Neural cell (in vitro differentiated cells): ENCODE measurements around the gene LBX2. TPM values are rescaled to one million over a fixed set of nuclear protein-coding genes. Genes with fewer than 3 reads are reported as not detected.
A peak's percentile ranks its signal among the peaks of the same experiment; 100 is the strongest.

Experiments
- H2AFZ ChIP-seq: fragments of 200-600, 300-800 bp; sonication (generic), shearing (Covaris generic); 2 replicates; pipeline ENCODE4 v1.6.0; 2014; ENCODE audit warnings: low read depth, mild to moderate bottlenecking, antibody characterized with exemption, low read length, moderate library complexity
- H3F3A ChIP-seq: fragments of 200-600 bp; shearing (Covaris generic); 2 replicates; pipeline ENCODE4 v1.6.1; 2016; ENCODE audit warnings: mild to moderate bottlenecking, moderate library complexity, mixed read lengths, antibody characterized with exemption, low read length; ENCODE audit not compliant: insufficient read depth, poor library complexity, severe bottlenecking
- H3K27ac ChIP-seq: fragments of 200-600, 300-800 bp; sonication (generic), shearing (Covaris generic); 2 replicates; pipeline ENCODE4 v1.5.1; 2014; ENCODE audit warnings: mild to moderate bottlenecking, low read length, moderate library complexity
- H3K27me3 ChIP-seq: fragments of 300-800, 200-600 bp; sonication (generic), shearing (Covaris generic); 2 replicates; pipeline ENCODE4 v1.6.0; 2014; ENCODE audit warnings: mild to moderate bottlenecking, low read depth, low read length, moderate library complexity; ENCODE audit not compliant: insufficient read depth
- H3K36me3 ChIP-seq: fragments of 300-800, 200-600 bp; sonication (generic), shearing (Covaris generic); 2 replicates; pipeline ENCODE4 v1.5.1; 2014; ENCODE audit warnings: mild to moderate bottlenecking, antibody characterized with exemption, low read length, moderate library complexity; ENCODE audit not compliant: insufficient read depth
- H3K4me2 ChIP-seq: fragments of 300-800, 200-600 bp; sonication (generic), shearing (Covaris generic); 2 replicates; pipeline ENCODE4 v1.6.0; 2014; ENCODE audit warnings: mild to moderate bottlenecking, low read length
- H3K4me3 ChIP-seq: fragments of 300-800, 200-600 bp; sonication (generic), shearing (Covaris generic); 2 replicates; pipeline ENCODE4 v1.5.1; 2014; ENCODE audit warnings: mild to moderate bottlenecking, low read length, moderate library complexity
- H3K79me2 ChIP-seq: fragments of 200-600 bp; shearing (Covaris generic); replicated peaks from 2 replicates; pipeline ENCODE4 v1.6.0; 2014; ENCODE audit warnings: mild to moderate bottlenecking, low read length, moderate library complexity; ENCODE audit not compliant: insufficient read depth
- H3K9ac ChIP-seq: fragments of 300-800, 200-600 bp; sonication (generic), shearing (Covaris generic); 2 replicates; pipeline ENCODE4 v1.6.1; 2016; ENCODE audit warnings: mild to moderate bottlenecking, low read length, mixed read lengths
- H3K9me2 ChIP-seq: fragments of 200-600 bp; shearing (Covaris generic); 2 replicates; pipeline ENCODE4 v1.6.1; 2016; ENCODE audit warnings: mild to moderate bottlenecking, low read length, mixed read lengths; ENCODE audit not compliant: insufficient read depth
- H3K9me3 ChIP-seq: fragments of 200-600, 300-800 bp; sonication (generic), shearing (Covaris generic); 2 replicates; pipeline ENCODE4 v1.6.1; 2016; ENCODE audit warnings: mild to moderate bottlenecking, mixed run types, low read length, moderate library complexity, mixed read lengths
- H4K20me1 ChIP-seq: fragments of 200-600 bp; shearing (Covaris generic); 2 replicates; pipeline ENCODE4 v1.6.1; 2016; ENCODE audit warnings: mild to moderate bottlenecking, mixed run types; ENCODE audit not compliant: insufficient read depth
- CTCF ChIP-seq: fragments of 450-650 bp; IDR thresholded peaks from 2 replicates; pipeline ENCODE4 v1.5.1; 2014; ENCODE audit warnings: antibody characterized with exemption, mild to moderate bottlenecking, moderate library complexity; ENCODE audit not compliant: poor library complexity, severe bottlenecking
- EP300 ChIP-seq: fragments of 450-650 bp; conservative IDR thresholded peaks from 2 replicates; pipeline ENCODE4 v1.6.1; 2014; ENCODE audit warnings: antibody characterized with exemption, mild to moderate bottlenecking, moderate library complexity; ENCODE audit not compliant: poor library complexity, severe bottlenecking
- EZH2 ChIP-seq: fragments of 200-600, 300-800 bp; shearing (Covaris generic), sonication (generic); IDR thresholded peaks from 2 replicates; pipeline ENCODE4 v1.6.1; 2014; ENCODE audit warnings: antibody characterized with exemption, low read length, borderline replicate concordance, mild to moderate bottlenecking; ENCODE audit not compliant: insufficient read depth, poor library complexity, severe bottlenecking
- MXI1 ChIP-seq: fragments of 450-650 bp; conservative IDR thresholded peaks from 2 replicates; pipeline ENCODE4 v1.6.1; 2014; ENCODE audit warnings: antibody characterized with exemption, mild to moderate bottlenecking; ENCODE audit not compliant: poor library complexity, severe bottlenecking
- POLR2AphosphoS5 ChIP-seq: IDR thresholded peaks from 2 replicates; pipeline ENCODE4 v1.6.1; 2012
- RAD21 ChIP-seq: fragments of 450-650 bp; conservative IDR thresholded peaks from 2 replicates; pipeline ENCODE4 v1.6.1; 2014; ENCODE audit warnings: antibody characterized with exemption, mild to moderate bottlenecking, moderate library complexity
- SMC3 ChIP-seq: fragments of 450-650 bp; conservative IDR thresholded peaks from 2 replicates; pipeline ENCODE4 v1.6.1; 2014; ENCODE audit warnings: antibody characterized with exemption, mild to moderate bottlenecking, moderate library complexity; ENCODE audit not compliant: poor library complexity
- TAF1 ChIP-seq: IDR thresholded peaks from 2 replicates; pipeline ENCODE4 v1.6.1; 2012; ENCODE audit warnings: low read depth
- polyA plus RNA-seq: library from polyadenylated mRNA; depleted of rRNA; stranded (reverse); fragments of >200 nt; gene quantifications from 2 replicates; pipeline ENCODE4 v1.2.3, GENCODE V29; 2014
- TF ChIP-seq, protein P1 (sequence below): IDR thresholded peaks from 2 replicates; pipeline ENCODE4 v1.6.1; 2012; ENCODE audit warnings: borderline replicate concordance

The LBX2 gene
- polyA plus RNA-seq, 1 donor from 2014 or later, result not detected

DNA sequence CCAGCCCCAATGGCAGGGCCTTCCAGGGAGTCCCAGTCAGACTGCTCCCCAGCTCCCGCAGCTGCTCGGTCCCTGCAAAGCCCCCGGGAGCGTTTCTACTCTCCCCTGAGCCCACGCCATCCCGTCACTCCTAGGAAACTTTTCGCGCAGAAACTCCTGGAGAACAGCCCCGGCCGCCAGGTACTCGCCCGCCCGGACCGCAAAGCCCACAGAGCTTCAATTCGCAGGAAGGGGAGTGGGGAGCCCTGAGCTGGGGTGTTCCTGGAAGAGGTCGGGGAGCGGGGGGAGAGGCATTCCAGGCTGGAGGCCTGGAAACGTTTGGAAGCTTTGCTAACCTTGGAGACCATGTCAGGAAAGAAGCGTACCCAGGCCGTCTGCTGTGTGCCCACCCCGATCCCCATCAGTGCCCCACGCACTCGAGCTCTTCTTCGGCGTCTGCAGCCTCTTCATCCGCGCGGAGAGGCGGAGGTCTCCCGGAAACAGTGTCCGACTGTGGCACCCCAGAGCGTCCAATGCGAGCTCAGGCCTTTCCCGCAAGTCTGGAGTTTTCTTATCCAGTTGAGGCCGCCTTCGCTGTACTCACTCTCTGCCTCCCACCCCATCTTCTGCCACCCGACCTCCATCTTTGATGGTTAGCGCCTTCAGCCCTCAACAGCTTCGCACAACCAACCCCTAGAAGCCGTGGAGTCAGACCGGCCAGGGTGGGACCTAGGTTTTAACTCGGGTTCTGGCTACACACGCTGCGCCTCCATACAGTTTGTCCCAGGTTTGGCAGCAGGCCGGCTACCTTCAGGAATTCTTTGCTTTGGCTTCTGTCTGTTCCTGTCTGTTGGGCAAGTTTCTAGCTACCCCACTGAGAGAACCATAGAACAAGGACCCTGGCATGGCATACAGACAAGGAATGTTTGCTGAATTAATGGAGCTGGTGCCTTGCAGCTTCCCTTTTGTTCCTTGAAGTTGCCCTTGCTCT is 4.4 kb upstream of the LBX2 start:
- Histone ChIP-seq H4K20me1 (no peaks in the 10 kb centered on the region), H3K27ac (no peak overlapping the region), H3K27me3 (peaks cover 77% of the 10 kb centered on the region), H2AFZ (no peak overlapping the region), H3K9me3 (no peaks in the 10 kb centered on the region), H3K4me3 (peak overlapping the region; percentile 30), H3K9ac (no peak overlapping the region), H3K9me2 (no peaks in the 10 kb centered on the region), H3F3A (peaks cover 3% of the 10 kb centered on the region), H3K79me2 (peaks cover 6% of the 10 kb centered on the region), H3K36me3 (peaks cover 7% of the 10 kb centered on the region), H3K4me2 (no peak overlapping the region)
- TF ChIP-seq EP300 (no peak), TAF1 (no peak), EZH2 (no peak), SMC3 (no peak), RAD21 (no peak), POLR2AphosphoS5 (no peak), CTCF (no peak), MXI1 (no peak)
- TF ChIP-seq, protein P1, sequence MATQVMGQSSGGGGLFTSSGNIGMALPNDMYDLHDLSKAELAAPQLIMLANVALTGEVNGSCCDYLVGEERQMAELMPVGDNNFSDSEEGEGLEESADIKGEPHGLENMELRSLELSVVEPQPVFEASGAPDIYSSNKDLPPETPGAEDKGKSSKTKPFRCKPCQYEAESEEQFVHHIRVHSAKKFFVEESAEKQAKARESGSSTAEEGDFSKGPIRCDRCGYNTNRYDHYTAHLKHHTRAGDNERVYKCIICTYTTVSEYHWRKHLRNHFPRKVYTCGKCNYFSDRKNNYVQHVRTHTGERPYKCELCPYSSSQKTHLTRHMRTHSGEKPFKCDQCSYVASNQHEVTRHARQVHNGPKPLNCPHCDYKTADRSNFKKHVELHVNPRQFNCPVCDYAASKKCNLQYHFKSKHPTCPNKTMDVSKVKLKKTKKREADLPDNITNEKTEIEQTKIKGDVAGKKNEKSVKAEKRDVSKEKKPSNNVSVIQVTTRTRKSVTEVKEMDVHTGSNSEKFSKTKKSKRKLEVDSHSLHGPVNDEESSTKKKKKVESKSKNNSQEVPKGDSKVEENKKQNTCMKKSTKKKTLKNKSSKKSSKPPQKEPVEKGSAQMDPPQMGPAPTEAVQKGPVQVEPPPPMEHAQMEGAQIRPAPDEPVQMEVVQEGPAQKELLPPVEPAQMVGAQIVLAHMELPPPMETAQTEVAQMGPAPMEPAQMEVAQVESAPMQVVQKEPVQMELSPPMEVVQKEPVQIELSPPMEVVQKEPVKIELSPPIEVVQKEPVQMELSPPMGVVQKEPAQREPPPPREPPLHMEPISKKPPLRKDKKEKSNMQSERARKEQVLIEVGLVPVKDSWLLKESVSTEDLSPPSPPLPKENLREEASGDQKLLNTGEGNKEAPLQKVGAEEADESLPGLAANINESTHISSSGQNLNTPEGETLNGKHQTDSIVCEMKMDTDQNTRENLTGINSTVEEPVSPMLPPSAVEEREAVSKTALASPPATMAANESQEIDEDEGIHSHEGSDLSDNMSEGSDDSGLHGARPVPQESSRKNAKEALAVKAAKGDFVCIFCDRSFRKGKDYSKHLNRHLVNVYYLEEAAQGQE, result no peak

GRCh38 chr2:74502720-74503505 is 3.5 kb upstream of the LBX2 start:
- TF ChIP-seq EZH2 (peak; percentile 46), CTCF (peak; percentile 33), RAD21 (no peak)
- Histone ChIP-seq H2AFZ (no peak overlapping the region), H3K9me2 (no peaks in the 10 kb centered on the region), H3K4me3 (peak overlapping the region; percentile 30), H3K27me3 (peaks cover 80% of the 10 kb centered on the region), H3K9me3 (no peaks in the 10 kb centered on the region), H3F3A (no peaks in the 10 kb centered on the region), H3K4me2 (no peak overlapping the region), H4K20me1 (no peaks in the 10 kb centered on the region), H3K36me3 (peaks cover 7% of the 10 kb centered on the region), H3K79me2 (peaks cover 6% of the 10 kb centered on the region), H3K27ac (no peak overlapping the region), H3K9ac (no peak overlapping the region)
